Ishikawa (cell line): ENCODE measurements around the gene SERPINB7.

Experiments
- CEBPB ChIP-seq: IDR thresholded peaks from 2 replicates; pipeline ENCODE4 v1.6.1; 2012
- CREB1 ChIP-seq: IDR thresholded peaks from 2 replicates; pipeline ENCODE4 v1.6.1; 2012; ENCODE audit warnings: low read depth
- EGR1 ChIP-seq: IDR thresholded peaks from 2 replicates; pipeline ENCODE4 v1.6.1; 2012
- EP300 ChIP-seq: IDR thresholded peaks from 2 replicates; pipeline ENCODE4 v1.6.1; 2012; ENCODE audit warnings: borderline replicate concordance
- FOXM1 ChIP-seq: IDR thresholded peaks from 2 replicates; pipeline ENCODE4 v1.6.1; 2012; ENCODE audit warnings: low read depth, borderline replicate concordance
- NFIC ChIP-seq: IDR thresholded peaks from 2 replicates; pipeline ENCODE4 v1.6.1; 2012
- RAD21 ChIP-seq: IDR thresholded peaks from 2 replicates; pipeline ENCODE4 v1.6.1; 2012; ENCODE audit warnings: low read depth
- TAF1 ChIP-seq: IDR thresholded peaks from 2 replicates; pipeline ENCODE4 v1.6.1; 2012; ENCODE audit warnings: low read depth, mild to moderate bottlenecking
- TCF12 ChIP-seq: IDR thresholded peaks from 2 replicates; pipeline ENCODE4 v1.6.1; 2012; ENCODE audit warnings: low read depth
- TEAD4 ChIP-seq: IDR thresholded peaks from 2 replicates; pipeline ENCODE4 v1.6.1; 2012
- YY1 ChIP-seq: IDR thresholded peaks from 2 replicates; pipeline ENCODE4 v1.6.1; 2012; ENCODE audit warnings: low read depth
- ZBTB7A ChIP-seq: IDR thresholded peaks from 2 replicates; pipeline ENCODE4 v1.6.1; 2012; ENCODE audit warnings: low read depth
- TF ChIP-seq, protein P1 (sequence below): IDR thresholded peaks from 2 replicates; pipeline ENCODE4 v1.6.1; 2012
- TF ChIP-seq, protein P2 (sequence below): IDR thresholded peaks from 2 replicates; pipeline ENCODE4 v1.6.1; 2012; ENCODE audit warnings: low read depth, mild to moderate bottlenecking
- TF ChIP-seq, protein P3 (sequence below): IDR thresholded peaks from 2 replicates; pipeline ENCODE4 v1.6.1; 2012

Gene SERPINB7

GRCh38 chr18:63799189-63799588 is 24.0 kb downstream of the SERPINB7 start:
- TF ChIP-seq, protein P1, sequence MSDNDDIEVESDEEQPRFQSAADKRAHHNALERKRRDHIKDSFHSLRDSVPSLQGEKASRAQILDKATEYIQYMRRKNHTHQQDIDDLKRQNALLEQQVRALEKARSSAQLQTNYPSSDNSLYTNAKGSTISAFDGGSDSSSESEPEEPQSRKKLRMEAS: no peak
- TF ChIP-seq CEBPB: no peak
- no peak for TF ChIP-seq ZBTB7A
- TF ChIP-seq TEAD4: no peak
- TF ChIP-seq CREB1: no peak
- TF ChIP-seq EGR1: no peak
- no peak for TF ChIP-seq TCF12
- TF ChIP-seq YY1: no peak
- TF ChIP-seq EP300: no peak
- TF ChIP-seq, protein P2, sequence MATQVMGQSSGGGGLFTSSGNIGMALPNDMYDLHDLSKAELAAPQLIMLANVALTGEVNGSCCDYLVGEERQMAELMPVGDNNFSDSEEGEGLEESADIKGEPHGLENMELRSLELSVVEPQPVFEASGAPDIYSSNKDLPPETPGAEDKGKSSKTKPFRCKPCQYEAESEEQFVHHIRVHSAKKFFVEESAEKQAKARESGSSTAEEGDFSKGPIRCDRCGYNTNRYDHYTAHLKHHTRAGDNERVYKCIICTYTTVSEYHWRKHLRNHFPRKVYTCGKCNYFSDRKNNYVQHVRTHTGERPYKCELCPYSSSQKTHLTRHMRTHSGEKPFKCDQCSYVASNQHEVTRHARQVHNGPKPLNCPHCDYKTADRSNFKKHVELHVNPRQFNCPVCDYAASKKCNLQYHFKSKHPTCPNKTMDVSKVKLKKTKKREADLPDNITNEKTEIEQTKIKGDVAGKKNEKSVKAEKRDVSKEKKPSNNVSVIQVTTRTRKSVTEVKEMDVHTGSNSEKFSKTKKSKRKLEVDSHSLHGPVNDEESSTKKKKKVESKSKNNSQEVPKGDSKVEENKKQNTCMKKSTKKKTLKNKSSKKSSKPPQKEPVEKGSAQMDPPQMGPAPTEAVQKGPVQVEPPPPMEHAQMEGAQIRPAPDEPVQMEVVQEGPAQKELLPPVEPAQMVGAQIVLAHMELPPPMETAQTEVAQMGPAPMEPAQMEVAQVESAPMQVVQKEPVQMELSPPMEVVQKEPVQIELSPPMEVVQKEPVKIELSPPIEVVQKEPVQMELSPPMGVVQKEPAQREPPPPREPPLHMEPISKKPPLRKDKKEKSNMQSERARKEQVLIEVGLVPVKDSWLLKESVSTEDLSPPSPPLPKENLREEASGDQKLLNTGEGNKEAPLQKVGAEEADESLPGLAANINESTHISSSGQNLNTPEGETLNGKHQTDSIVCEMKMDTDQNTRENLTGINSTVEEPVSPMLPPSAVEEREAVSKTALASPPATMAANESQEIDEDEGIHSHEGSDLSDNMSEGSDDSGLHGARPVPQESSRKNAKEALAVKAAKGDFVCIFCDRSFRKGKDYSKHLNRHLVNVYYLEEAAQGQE: no peak
- TF ChIP-seq NFIC: no peak
- no peak for TF ChIP-seq FOXM1
- TF ChIP-seq, protein P3, sequence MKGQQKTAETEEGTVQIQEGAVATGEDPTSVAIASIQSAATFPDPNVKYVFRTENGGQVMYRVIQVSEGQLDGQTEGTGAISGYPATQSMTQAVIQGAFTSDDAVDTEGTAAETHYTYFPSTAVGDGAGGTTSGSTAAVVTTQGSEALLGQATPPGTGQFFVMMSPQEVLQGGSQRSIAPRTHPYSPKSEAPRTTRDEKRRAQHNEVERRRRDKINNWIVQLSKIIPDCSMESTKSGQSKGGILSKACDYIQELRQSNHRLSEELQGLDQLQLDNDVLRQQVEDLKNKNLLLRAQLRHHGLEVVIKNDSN: no peak
- no peak for TF ChIP-seq RAD21
- no peak for TF ChIP-seq TAF1

GRCh38 chr18:63801343-63801742 is 26.1 kb downstream of the SERPINB7 start:
- TF ChIP-seq EGR1 (no peak), CREB1 (no peak), CEBPB (no peak), TEAD4 (no peak), RAD21 (no peak), EP300 (no peak), YY1 (no peak), FOXM1 (no peak), TAF1 (no peak), ZBTB7A (no peak), TCF12 (no peak), NFIC (no peak)
- TF ChIP-seq, protein P2: no peak
- TF ChIP-seq, protein P3: no peak
- TF ChIP-seq, protein P1: no peak

- TF ChIP-seq TCF12: no peak
- no peak for TF ChIP-seq ZBTB7A
- TF ChIP-seq CEBPB: no peak
- TF ChIP-seq RAD21: no peak
- TF ChIP-seq, protein P2: no peak
- no peak for TF ChIP-seq EGR1
- TF ChIP-seq, protein P3: no peak
- TF ChIP-seq CREB1: no peak
- TF ChIP-seq TAF1: no peak
- no peak for TF ChIP-seq FOXM1
- TF ChIP-seq TEAD4: no peak
- TF ChIP-seq YY1: no peak
Observed at GRCh38 chr18:63808125-63808524, 32.9 kb downstream of the SERPINB7 start.

- no peak for TF ChIP-seq EP300
- TF ChIP-seq EGR1: no peak
- no peak for TF ChIP-seq TAF1
- TF ChIP-seq RAD21: no peak
- TF ChIP-seq, protein P1: no peak
- TF ChIP-seq TEAD4: no peak
- no peak for TF ChIP-seq TCF12
- TF ChIP-seq CEBPB: no peak
- no peak for TF ChIP-seq ZBTB7A
- no peak for TF ChIP-seq FOXM1
- no peak for TF ChIP-seq NFIC
- TF ChIP-seq CREB1: no peak
- TF ChIP-seq YY1: no peak
- TF ChIP-seq, protein P2: no peak
- TF ChIP-seq, protein P3: no peak
Observed at GRCh38 chr18:63817441-63818051, 42.3 kb downstream of the SERPINB7 start.
